Esophagus muscularis mucosa (tissue), 3 donors: ENCODE results near the gene USP30.

Source experiments
- POLR2A ChIP-seq: fragments of 450-650 bp; IDR thresholded peaks from one replicate; pipeline ENCODE4 v1.6.1; 2017; ENCODE audit warnings: antibody characterized with exemption, moderate library complexity, mild to moderate bottlenecking, low read depth
- POLR2AphosphoS5 ChIP-seq, 2 donors: sonication (generic); formaldehyde crosslinking; IDR thresholded peaks; one replicate each; pipeline ENCODE4 v1.6.1; 2017; ENCODE audit warnings: antibody characterized with exemption in 2 of 2
- TF ChIP-seq, protein P1 (sequence below), 3 experiments: fragments of 200-600 bp in 2 of 3; fragments of 450-650 bp in 1 of 3; sonication (generic) in 2 of 3; IDR thresholded peaks; one replicate each; pipeline ENCODE4 v1.5.1; 2017 to 2019; ENCODE audit warnings: antibody characterized with exemption in 3 of 3, mild to moderate bottlenecking in 2 of 3, moderate library complexity in 1 of 3

DNA sequence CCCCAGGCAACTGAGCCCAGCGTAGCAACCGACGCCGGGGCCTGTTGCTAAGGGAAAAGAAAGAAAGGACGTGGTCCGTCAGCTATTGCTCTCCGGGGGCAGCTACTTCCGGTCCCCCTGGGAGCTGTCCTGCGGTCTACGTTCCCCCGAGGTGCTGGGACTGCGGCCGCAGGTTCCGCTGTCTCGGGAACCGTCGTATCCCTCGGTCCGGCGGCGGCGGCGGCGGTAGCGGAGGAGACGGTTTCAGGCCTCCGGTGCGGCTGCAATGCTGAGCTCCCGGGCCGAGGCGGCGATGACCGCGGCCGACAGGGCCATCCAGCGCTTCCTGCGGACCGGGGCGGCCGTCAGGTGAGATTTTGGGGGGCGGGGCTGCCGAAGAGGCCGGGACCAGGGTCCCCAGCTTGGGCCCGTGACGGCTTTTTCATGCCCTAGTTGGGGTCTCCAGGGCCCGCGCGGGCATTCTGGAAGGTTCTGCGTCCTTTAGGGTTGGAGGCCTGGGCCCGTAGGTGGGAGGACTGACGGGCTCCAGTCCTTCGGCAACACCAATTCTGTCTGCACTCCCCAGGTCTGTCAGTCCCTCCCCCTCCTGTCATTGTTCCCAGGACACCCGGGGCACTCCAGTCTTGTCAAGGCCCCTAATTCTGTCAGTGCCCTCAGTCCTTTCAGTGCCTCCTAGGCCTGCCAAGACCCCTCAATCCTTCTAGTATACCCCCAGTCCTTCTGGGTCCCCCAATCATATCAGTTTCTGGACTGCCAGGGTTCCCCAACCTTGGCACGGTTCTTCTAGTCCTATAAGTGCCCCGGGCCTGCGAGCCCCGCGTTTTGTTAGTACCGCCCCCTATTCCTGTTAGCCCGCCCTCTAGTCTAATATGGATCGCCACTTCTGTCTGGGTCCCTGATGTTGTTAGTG is at the start of gene USP30:
- no peak for TF ChIP-seq POLR2A
- TF ChIP-seq POLR2AphosphoS5 (IDR thresholded peaks at IDR 0.05), result peak; percentile 70 to 88
- TF ChIP-seq, protein P1, sequence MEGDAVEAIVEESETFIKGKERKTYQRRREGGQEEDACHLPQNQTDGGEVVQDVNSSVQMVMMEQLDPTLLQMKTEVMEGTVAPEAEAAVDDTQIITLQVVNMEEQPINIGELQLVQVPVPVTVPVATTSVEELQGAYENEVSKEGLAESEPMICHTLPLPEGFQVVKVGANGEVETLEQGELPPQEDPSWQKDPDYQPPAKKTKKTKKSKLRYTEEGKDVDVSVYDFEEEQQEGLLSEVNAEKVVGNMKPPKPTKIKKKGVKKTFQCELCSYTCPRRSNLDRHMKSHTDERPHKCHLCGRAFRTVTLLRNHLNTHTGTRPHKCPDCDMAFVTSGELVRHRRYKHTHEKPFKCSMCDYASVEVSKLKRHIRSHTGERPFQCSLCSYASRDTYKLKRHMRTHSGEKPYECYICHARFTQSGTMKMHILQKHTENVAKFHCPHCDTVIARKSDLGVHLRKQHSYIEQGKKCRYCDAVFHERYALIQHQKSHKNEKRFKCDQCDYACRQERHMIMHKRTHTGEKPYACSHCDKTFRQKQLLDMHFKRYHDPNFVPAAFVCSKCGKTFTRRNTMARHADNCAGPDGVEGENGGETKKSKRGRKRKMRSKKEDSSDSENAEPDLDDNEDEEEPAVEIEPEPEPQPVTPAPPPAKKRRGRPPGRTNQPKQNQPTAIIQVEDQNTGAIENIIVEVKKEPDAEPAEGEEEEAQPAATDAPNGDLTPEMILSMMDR (IDR thresholded peaks at IDR 0.05), result peak in 1 of 3 experiments; percentile 25
